Fibroblast of the aortic adventitia (primary cell): ENCODE measurements around the gene NOTCH2. TPM values are rescaled to one million over a fixed set of nuclear protein-coding genes. Genes with fewer than 3 reads are reported as not detected.

ENCODE experiments used
- DNase-seq: peaks from one replicate; pipeline ENCODE4 v3.0.0-alpha.2; 2010; ENCODE audit warnings: low read depth
- H3K4me3 ChIP-seq: 2 replicates; pipeline ENCODE4 v1.5.1; 2011; ENCODE audit warnings: low read depth, mild to moderate bottlenecking, control low read depth, low read length, moderate library complexity
- CTCF ChIP-seq: IDR thresholded peaks from 2 replicates; pipeline ENCODE4 v1.5.1; 2011; ENCODE audit warnings: mild to moderate bottlenecking, low read length, control low read depth, inconsistent platforms; ENCODE audit not compliant: insufficient read depth
- total RNA-seq: library from RNA; depleted of rRNA; stranded (reverse); fragments of >200 nt; gene quantifications from 2 replicates; pipeline ENCODE4 v1.2.3, GENCODE V29; 2012; ENCODE audit warnings: low replicate concordance

The NOTCH2 gene
- total RNA-seq, 1 donor, result 143 TPM

GRCh38 chr1:119956306-119956705, 113.2 kb downstream of the NOTCH2 start:
- no peak for DNase-seq
- no peak overlapping the region for H3K4me3 ChIP-seq
- TF ChIP-seq CTCF, result no peak

GRCh38 chr1:119954476-119955422, 114.7 kb downstream of the NOTCH2 start:
- TF ChIP-seq CTCF, result no peak
- H3K4me3 ChIP-seq, result no peak overlapping the region
- no peak for DNase-seq

- no peak for TF ChIP-seq CTCF
- DNase-seq, result no peak
- no peak overlapping the region for H3K4me3 ChIP-seq
Measured at GRCh38 chr1:119953266-119953998, 116.0 kb downstream of the NOTCH2 start.

- no peak overlapping the region for H3K4me3 ChIP-seq
- no peak for DNase-seq
- TF ChIP-seq CTCF, result no peak
Measured at GRCh38 chr1:119952496-119952895, 117.0 kb downstream of the NOTCH2 start.

GRCh38 chr1:119948342-119949214, 120.9 kb downstream of the NOTCH2 start:
- peak; percentile 81 for DNase-seq
- peak; percentile 93 for TF ChIP-seq CTCF
- H3K4me3 ChIP-seq, result no peak overlapping the region

- DNase-seq, result peak; percentile 95
- H3K4me3 ChIP-seq, result no peak overlapping the region
- TF ChIP-seq CTCF, result no peak
Measured at GRCh38 chr1:119947468-119947867, 122.0 kb downstream of the NOTCH2 start.
